Activated naive CD4-positive, alpha-beta T cell treated with anti-CD3 and anti-CD28 coated beads, Interleukin-2, amount 50 U/mL, for 72 hours (primary cell): ENCODE measurements around the gene ACTMAP. TPM values are rescaled to one million over a fixed set of nuclear protein-coding genes. Genes with fewer than 3 reads are reported as not detected.
"Not testable (repeated sequence)": the region's sequence is repeated elsewhere in the genome, so short reads cannot be mapped to it uniquely, and the experiment has no call there.

Experiments used
- ATAC-seq, 2 donors: fragments of 150-1000 bp; cut with Tn5 transposase; 2 replicates each; pipeline ENCODE4 v1.10.0; 2021; ENCODE audit warnings: mild to moderate bottlenecking in 2 of 2, moderate library complexity in 2 of 2
- DNase-seq, 2 donors: peaks; one replicate each; pipeline ENCODE4 v3.0.0; 2021 to 2022; ENCODE audit warnings: low spot score in 2 of 2
- H3K27ac Mint-ChIP-seq, 2 donors: one replicate each; pipeline ENCODE4 v1.8.0; 2022; ENCODE audit warnings: mild to moderate bottlenecking in 2 of 2, mixed read lengths in 2 of 2
- H3K36me3 Mint-ChIP-seq, 2 donors: one replicate each; pipeline ENCODE4 v1.8.0; 2022; ENCODE audit warnings: mixed read lengths in 2 of 2
- H3K9me3 Mint-ChIP-seq, 2 donors: one replicate each; pipeline ENCODE4 v1.8.0; 2022; ENCODE audit warnings: mixed read lengths in 2 of 2
- total RNA-seq, 2 donors: library from RNA; stranded (reverse); gene quantifications; one replicate each; pipeline ENCODE4 v1.2.3, GENCODE V29; 2022

ACTMAP gene
- total RNA-seq, 2 donors from 2014 or later, result 21.4 to 23.2 TPM

DNA sequence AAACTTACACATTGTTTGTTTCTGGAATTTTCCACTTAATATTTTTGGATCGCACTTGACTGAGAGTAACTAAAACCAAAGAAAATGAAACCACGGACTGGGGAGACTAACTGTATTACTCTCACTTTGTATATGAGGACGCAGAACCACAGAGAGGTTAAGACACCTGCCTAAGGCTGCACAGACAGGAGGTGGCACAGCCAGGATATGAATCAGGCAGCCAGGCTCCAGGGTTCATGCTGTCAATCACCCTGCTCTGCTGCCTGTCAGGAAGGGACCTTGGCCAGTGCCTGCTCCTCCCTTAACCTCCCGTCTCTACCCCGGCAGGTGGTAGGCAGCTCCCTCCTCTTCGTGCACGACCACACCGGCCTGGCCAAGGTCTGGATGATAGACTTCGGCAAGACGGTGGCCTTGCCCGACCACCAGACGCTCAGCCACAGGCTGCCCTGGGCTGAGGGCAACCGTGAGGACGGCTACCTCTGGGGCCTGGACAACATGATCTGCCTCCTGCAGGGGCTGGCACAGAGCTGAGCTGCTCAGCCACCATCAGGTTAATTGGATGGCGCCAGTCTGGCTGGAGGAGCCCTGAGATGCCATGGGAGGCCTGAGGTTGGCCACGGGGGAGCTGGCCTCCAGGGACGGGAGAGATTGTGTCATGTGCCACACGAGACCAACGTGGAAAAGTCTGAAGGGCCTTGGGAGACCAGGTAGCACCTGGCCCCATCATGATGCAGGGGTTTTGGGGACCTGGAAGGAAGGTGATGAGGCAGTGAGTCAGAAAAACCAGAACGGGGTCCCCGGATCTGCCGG, 11.0 kb downstream of the ACTMAP start:
- Mint-ChIP-seq H3K9me3 (no peaks in the 10 kb centered on the region), H3K36me3 (no peaks in the 10 kb centered on the region), H3K27ac (peak overlapping the region; percentile 72 to 74)
- ATAC-seq (peak; percentile 67 to 91), DNase-seq (no peak)

DNA sequence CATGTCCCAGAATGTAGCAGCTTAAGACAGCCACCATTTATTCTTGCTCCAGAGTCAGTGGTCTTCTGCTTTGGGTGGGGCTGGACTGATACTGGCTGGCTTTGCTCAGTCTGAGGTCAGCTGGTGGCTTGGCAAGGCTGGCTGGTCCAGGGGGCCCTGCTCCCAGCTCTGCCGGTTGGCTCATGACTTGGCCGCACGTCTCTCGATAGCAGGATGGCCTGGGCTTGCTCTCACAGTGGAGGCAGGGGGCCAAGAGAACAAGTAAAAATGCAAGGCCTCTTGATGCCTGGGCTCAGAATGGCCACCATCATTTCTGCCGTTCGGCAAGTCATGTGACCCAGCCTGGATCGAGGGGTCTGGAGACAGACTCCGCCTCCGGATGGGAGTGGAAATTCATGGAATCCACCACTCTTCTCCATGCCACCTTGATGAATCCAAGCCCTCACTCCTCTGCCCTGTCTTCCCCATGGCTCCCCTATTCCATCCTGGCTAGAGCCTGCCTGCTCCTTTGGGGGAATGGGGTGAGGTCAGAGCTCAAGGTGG, 13.1 kb downstream of the ACTMAP start:
- H3K27ac Mint-ChIP-seq, result no peak overlapping the region
- no peaks in the 10 kb centered on the region for H3K36me3 Mint-ChIP-seq
- ATAC-seq (no peak), DNase-seq (no peak)
- no peaks in the 10 kb centered on the region for H3K9me3 Mint-ChIP-seq

DNA sequence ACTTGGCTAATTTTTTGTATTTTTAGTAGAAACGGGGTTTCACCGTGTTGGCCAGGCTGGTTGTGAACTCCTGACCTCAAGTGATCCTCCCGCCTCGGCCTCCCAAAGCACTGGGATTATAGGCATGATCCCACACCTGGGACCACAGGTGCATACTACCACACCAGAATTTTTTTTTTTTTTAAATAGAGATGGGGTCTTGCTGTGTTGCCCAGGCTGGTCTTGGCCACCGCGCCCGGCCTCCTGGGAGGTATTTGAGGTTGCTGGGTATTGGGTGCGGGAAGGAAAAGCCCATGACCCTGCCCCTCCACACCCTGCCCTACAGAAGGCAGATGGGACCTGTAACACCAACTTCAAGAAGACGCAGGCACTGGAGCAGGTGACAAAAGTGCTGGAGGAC, 13.6 kb downstream of the ACTMAP start:
- Mint-ChIP-seq H3K9me3 (no peaks in the 10 kb centered on the region), H3K27ac (no peak overlapping the region), H3K36me3 (no peaks in the 10 kb centered on the region)
- DNase-seq (no peak), ATAC-seq (no peak)

DNA sequence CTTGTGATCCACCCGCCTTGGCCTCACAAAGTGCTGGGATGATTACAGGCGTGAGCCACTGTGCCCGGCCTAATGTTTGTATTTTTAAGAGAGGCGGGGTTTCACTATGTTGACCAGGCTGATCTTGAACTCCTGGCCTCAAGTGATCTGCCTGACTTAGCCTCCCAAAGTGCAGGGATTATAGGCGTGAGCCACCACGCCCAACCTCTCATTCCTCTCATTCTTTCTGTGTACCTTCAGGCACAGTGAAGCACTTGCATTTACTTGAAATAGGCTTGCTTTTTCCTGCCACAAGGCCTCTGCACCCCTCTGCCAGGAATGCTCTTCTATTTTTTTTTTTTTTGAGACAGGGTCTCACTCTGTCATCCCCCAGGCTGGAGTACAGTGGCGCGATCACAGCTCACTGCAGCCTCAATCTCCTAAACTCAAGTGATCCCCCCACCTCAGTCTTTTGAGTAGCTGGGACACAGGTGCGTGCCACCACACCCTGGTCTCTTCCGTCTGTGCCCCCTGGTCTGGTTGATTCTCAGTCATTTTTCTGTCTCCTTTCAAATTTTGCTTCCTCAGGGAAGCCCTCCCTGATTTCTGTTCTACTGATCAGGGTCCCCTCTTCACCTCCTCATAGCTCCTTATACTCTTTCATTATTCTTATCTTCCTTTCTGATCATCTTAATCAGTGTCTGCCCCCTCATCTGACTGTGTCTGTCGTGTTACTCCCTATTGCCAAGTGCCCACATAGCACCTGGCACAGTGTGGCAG, 15.1 kb downstream of the ACTMAP start:
- ATAC-seq, result no peak
- no peak for DNase-seq
- no peak overlapping the region for H3K27ac Mint-ChIP-seq
- no peaks in the 10 kb centered on the region for H3K9me3 Mint-ChIP-seq
- H3K36me3 Mint-ChIP-seq, result peaks cover 4 to 11% of the 10 kb centered on the region in 2 donors

DNA sequence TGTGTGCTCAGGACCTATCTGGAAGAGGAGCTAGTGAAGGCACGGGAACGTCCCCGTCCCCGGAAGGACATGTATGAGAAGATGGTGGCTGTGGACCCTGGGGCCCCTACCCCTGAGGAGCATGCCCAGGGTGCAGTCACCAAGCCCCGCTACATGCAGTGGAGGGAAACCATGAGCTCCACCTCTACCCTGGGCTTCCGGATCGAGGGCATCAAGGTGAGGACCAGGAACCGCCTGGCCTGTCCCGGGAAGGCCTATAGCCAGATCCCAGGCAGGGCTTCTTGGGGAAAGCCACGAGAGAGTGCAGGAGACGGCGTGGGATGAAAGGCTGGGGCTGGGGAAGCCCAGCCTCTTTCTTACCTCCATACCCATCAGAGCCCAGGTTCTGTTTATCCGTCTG, 17.1 kb downstream of the ACTMAP start:
- H3K27ac Mint-ChIP-seq, result no peak overlapping the region
- no peak for ATAC-seq
- no peaks in the 10 kb centered on the region for H3K9me3 Mint-ChIP-seq

DNA sequence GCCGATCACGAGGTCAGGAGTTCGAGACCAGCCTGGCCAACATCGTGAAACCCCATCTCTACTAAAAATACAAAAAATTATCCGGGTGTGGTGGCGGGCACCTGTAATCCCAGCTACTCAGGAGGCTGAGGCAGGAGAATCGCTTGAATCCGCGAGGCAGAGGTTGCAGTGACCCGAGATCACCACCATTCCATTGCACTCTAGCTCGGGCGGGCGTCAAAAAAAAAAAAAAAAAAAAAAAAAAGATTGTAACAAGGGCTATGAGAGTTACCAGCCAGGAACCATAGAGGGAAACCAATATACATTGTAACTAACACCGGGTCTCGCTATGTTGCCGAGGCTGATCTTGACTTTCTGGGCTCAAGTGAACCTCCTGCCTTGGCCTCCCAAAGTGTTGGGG, 18.0 kb downstream of the ACTMAP start:
- H3K27ac Mint-ChIP-seq, DNase-seq, ATAC-seq, H3K9me3 Mint-ChIP-seq: not testable (repeated sequence)
- peaks cover 4 to 17% of the 10 kb centered on the region in 2 donors for H3K36me3 Mint-ChIP-seq

More for the DNA sequence above, 17.1 kb downstream of the ACTMAP start:
- H3K36me3 Mint-ChIP-seq, result peaks cover 4 to 11% of the 10 kb centered on the region in 2 donors
- no peak for DNase-seq

DNA sequence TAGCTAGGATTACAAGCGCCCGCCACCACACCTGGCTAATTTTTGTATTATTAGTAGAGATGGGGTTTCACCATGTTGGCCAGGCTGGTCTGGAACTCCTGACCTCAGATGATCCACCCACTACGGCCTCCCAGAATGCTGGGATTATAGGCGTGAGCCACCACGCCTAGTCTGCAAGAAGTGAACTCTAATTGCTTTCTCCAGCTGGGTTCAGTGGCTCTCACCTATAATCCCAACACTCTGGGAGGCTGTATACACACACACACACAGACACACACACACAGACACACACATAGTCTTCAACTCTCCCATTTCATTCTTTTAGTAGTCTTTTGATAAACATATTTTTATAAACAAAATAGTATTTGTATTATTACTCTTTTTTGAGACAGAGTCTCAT, 20.2 kb downstream of the ACTMAP start:
- H3K36me3 Mint-ChIP-seq, result peaks cover 4 to 23% of the 10 kb centered on the region in 2 donors
- not testable (repeated sequence) for DNase-seq, H3K9me3 Mint-ChIP-seq, ATAC-seq, H3K27ac Mint-ChIP-seq

DNA sequence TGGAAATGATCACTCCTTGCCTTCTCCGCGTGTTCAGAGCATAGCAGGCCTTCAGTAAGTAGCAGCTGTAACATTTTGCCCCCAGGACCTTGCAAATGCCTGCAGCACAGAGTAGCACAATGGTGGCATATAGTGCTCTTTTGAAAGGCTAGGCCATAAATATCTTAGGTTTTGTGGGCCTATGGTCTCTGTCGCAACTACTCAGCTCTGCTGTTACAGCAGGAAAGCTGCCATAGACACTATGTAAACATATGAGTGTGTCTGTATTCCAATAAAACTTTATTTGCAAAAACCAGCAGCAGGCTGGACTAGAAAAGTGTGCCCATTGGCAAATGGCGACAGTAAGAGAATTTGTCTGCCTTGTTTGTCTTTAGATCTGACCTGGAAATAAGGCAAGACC, 24.0 kb downstream of the ACTMAP start:
- Mint-ChIP-seq H3K9me3 (no peaks in the 10 kb centered on the region), H3K36me3 (peaks cover 9 to 45% of the 10 kb centered on the region in 2 donors), H3K27ac (no peak overlapping the region)
- ATAC-seq, result no peak
- no peak for DNase-seq

DNA sequence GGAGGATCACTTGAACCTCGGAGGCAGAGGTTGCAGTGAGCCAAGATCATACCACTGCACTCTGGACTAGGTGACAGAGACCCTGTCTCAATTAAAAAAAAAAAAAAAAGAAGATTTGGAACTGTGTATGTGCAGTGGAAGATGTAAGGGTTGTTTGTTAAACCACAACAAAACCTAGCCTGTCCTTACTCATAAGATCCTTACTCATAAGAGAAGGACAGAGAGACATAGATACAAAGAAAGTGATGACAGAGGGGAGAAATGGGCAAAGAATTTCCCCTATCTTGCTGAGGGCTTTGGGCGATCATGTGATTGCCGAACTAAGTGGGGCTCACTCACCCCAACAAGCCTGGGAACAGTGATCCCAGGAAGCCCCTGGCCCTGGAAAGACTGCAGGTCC, 25.4 kb downstream of the ACTMAP start:
- Mint-ChIP-seq H3K27ac (peak overlapping the region; percentile 79 to 95), H3K36me3 (peaks cover 5 to 43% of the 10 kb centered on the region in 2 donors), H3K9me3 (no peaks in the 10 kb centered on the region)
- DNase-seq (no peak), ATAC-seq (peak; percentile 92 to 97)

DNA sequence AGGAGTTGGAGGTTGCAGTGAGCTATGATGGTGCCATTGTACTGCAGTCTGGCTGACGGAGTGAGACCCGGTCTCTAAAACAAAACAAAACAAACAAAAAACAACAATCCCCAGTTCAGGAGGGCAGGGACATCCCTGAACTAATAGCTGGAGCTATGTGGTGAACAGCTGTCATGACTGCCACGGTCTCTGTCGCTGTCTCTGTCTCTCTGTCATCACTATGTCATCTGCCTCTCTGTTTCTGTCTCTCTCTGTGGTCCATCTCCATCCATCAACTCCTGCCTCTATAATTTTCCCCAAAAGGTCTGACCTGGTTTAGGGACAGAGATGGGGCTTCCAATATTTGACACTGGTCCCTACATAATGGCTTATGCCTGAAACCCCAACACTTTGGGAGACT, 26.0 kb downstream of the ACTMAP start:
- Mint-ChIP-seq H3K36me3 (peaks cover 5 to 43% of the 10 kb centered on the region in 2 donors), H3K27ac (peak overlapping the region; percentile 79 to 95), H3K9me3 (no peaks in the 10 kb centered on the region)
- no peak for DNase-seq
- peak; percentile 68 to 72 for ATAC-seq

DNA sequence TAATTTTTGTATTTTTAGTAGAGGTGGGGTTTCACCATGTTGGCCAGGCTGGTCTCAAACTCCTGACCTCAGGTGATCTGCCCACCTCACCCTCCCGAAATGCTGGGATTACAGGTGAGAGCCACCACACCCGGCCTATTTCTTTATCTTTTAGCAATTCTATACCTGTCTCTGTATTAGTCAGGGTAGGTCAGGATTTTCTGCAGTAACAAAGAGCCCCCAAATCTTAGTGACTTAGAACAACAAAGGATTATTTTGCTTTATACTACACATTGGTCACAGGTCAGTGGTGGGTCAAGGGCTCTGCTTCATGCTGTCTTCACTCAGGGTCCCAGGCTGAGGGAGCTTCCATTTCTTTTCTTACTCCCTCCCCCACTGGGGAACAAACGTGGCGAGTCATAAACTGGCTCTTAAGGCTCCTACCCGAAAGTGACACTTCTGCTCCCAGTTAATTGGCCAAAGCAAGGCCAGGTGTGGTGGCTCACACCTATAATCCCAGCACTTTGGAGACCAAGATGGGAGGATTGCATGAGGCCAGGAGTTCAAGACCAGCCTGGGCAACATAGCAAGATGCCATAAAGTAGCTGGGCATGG, 26.5 kb downstream of the ACTMAP start:
- ATAC-seq (no peak), DNase-seq (no peak)
- H3K27ac Mint-ChIP-seq, result peak overlapping the region; percentile 12 to 79
- peaks cover 5 to 43% of the 10 kb centered on the region in 2 donors for H3K36me3 Mint-ChIP-seq
- H3K9me3 Mint-ChIP-seq, result no peaks in the 10 kb centered on the region

DNA sequence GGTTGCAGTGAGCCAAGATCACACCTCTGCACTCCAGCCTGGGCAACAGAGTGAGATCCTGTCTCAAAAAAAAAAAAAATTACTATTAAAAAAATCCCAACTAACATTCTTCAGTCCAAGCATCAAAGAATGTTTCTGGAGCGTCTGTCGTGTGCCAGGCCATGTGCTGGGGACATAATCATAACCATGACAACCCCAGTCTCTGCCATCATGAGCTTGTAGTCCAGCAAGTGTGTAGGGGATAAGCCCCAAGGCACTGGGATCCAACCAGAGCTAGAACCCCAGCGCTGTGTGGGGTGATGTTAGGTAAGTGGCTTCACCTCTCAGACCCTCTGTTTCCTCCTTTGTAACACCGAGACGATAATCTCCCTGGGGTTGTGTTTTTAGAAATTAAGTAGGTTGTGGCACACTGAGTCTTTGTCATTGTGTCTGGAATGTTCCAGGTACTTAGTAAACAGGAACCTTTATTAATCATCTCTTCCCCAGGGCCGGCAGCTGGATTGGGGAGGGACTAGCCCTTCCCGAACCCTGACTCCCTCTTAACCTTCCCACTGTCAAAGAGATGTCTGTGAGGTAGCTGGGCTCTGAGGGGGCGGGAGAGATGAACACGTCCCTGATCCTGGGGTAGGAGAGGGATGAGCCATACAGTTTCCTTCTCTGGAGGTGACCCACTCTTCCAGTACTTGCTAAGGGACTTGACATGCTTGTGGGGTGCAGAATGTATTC, 28.2 kb downstream of the ACTMAP start:
- no peak overlapping the region for H3K27ac Mint-ChIP-seq

DNA sequence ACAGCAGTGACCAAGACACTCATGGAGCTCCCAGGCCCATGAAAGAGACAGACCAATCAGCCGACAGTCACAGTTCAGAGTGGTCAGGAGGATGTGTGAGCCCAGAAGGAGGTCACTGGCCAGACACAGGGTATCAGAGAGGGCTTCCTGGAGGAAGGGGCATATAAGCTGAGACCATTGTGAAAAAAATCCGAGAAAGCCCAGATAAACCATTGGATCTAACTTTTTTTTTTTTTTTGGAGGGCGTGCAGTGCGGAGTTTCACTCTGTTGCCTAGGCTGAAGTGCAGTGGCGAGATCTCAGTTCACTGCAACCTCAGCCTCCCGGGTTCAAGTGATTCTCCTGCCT, 29.2 kb downstream of the ACTMAP start:
- Mint-ChIP-seq H3K36me3 (peaks cover 9 to 41% of the 10 kb centered on the region in 2 donors), H3K27ac (peak overlapping the region in 1 of 2 donors; percentile 35), H3K9me3 (no peaks in the 10 kb centered on the region)
- ATAC-seq (no peak), DNase-seq (no peak)

More for the DNA sequence above, 28.2 kb downstream of the ACTMAP start:
- Mint-ChIP-seq H3K9me3 (no peaks in the 10 kb centered on the region), H3K36me3 (peaks cover 5 to 36% of the 10 kb centered on the region in 2 donors)
- DNase-seq (no peak), ATAC-seq (no peak)

DNA sequence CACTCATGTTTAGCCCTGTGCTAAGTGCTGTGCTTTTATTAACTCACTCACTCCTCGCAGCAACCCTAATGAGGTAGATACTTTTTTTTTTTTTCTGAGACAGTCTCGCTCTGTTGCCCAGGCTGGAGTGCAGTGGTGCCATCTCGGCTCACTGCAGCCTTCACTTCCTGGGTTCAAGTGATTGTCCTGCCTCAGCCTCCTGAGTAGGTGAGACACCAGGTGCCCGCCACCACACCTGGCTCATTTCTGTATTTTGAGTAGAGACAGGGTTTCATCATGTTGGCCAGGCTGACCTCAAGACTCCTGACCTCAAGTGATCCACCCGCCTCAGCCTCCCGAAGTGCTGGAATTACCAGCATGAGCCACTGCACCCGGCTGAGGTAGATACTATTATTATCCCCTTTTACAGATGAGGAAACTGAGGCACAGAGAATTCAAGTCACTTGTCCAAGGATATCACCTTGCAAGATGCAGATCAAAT, 30.8 kb downstream of the ACTMAP start:
- no peaks in the 10 kb centered on the region for H3K9me3 Mint-ChIP-seq
- H3K27ac Mint-ChIP-seq, result peak overlapping the region in 1 of 2 donors; percentile 44
- H3K36me3 Mint-ChIP-seq, result peaks cover 10 to 35% of the 10 kb centered on the region in 2 donors
- no peak for ATAC-seq
- no peak for DNase-seq

DNA sequence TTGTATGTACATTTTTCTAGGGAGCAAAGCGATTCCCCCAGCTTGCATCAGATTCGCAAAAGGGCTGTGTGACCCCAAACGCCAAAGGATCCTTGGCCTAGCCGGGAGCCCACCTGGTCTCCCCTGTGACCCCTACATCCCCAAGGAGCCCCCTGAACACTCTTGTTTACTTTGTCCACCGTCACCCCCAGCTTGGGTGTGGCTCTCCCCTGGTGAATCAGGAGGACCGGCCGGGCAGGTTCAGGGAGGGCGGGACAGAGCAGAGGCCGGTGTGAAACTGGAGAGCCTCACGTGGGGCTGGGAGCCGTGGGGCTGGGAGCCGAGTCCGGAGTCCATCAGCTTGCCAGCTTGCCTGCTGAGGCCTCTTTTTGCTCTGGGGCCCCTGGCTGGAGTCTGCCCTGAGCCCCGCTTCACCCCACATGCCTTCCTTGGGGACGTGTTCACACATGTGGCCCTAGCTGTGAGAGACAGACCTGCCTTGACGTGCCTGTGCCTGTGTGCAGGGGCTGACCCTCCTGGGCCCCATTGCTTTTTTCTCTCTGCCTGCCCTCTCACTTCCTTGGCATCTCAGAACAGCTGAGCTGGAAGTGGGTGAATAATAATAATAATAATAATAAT, 31.4 kb downstream of the ACTMAP start:
- DNase-seq (no peak), ATAC-seq (no peak)
- Mint-ChIP-seq H3K9me3 (no peaks in the 10 kb centered on the region), H3K27ac (peak overlapping the region; percentile 67 to 83), H3K36me3 (peaks cover 9 to 30% of the 10 kb centered on the region in 2 donors)
